ENCODE results near the gene SLC6A18.
"Not testable (repeated sequence)": the region's sequence is repeated elsewhere in the genome, so short reads cannot be mapped to it uniquely, and the experiment has no call there.

The SLC6A18 gene

DNA sequence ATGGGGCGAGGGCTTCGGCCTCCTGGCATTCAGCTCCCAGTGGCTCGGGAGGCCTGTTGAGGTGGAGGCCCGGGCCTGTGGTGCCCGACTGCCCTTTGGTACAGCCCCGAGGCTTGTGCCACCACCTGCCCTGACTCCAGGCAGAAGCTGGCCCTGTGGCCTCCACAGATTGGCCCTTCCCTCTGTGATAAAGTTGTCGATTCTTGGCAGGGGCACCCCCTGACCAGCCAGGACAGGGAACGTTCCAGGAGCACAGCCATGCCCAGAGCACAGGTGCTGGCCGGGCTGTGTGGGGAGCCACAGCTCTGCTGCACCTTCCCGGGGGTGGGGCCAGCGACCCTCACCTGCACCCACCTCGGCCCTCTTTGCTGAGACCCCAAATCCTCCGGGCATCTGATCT lies 32.7 kb downstream of the SLC6A18 start:
- no peak for DNase-seq

DNA sequence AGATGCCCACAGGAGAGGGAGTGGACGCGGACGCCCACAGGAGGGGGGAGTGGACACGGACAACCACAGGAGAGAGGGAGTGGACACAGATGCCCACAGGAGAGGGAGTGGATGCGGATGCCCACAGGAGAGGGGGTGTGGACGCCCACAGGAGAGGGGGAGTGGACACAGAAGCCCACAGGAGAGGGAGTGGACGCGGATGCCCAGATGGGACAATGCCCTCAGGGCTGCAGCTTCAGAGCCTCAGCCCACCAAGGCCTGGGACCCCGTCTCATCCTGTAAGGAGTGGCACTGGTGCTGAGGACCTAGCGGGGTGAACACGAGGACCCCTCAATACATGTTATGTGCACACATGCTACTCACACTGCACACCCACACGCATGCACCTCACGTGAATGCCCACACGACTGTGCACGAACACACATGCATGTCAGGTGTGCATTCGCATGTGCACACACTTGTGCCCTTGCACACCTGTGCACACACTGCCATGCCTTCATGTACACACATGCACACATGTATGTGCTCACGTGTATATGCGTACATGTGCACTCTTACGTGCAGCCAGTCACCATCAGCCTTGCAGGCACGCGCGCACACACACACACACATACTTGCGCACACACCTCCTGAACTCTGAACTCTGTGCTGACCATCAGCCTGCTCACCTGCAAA lies 34.8 kb downstream of the SLC6A18 start:
- DNase-seq = no peak

DNA sequence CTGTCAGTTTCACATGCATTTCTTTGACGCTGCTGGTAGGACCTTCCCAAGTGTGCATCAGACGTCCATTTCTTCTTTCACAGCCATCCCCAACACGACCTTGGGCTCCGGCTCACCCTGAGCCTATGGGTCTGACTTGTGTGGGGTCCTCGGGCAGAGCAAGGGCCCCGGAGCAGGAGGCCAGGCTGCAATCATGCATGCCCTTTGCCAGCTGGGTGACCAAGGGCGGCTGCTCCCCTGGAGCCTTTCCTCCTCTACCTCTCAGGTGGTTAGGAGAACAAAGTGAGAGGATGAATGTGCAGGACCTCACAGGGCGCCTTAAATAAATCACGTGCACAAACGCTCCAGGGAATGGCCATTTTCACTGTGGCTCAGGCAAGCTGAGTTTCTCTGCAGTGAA lies 36.5 kb downstream of the SLC6A18 start:
- DNase-seq = no peak

DNA sequence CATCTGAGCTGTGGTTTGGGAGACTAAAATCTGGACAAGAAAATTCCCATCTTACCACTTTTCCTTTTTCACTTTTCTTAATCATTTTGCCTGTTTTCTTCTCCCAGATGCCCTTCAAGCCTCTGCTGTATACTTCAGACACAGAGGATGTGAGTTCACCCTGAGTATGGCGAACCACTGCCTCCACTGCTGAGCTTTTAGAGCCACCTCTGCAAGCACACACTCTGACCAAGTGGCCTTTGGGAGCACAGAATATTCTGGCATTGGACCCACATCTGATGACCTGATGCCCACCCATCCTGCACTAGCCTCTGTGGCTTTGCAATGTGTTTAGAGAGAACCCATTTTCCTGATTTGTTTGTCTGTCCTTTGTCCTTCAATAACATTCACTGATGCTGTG lies 37.2 kb downstream of the SLC6A18 start:
- DNase-seq = no peak

DNA sequence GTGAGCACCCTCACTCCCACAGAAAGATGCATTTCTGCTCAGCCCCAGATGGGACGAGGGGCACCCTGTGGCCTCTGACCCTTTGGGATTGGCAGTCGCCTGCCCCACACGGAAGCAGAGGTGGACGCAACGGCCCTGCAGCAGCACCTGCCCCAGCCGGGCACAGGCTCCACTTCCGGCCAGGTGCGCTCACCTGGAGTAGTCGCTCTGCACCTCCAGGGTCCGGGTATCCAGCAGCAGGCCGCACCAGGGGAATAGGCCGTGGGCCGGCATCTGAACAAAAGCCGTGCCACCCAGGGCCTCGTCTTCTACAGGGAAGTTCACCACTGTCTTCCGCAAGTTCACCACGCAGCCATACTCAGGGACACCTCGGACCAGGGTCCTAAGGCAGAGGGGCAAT lies 39.0 kb downstream of the SLC6A18 start:
- DNase-seq = no peak

DNA sequence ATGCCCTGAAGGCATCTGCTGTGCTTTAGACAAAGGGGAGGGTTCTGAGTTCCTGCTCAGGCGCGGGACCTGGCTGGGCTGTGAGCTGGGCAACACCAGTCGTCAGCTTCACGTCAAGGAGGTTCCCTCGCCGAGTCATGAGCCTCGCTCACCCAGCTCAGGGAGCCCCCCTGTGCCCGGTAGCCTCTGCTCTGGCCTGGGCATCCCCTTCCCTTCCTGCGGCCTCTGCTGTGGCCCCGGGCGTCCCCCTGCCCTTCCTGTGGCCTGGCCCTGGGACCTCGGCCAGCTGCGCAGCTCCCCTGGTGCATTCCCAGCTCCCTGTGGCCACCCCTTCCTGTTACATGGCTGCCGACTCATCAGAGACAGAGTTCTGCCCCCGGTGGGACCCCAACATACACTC lies 39.8 kb downstream of the SLC6A18 start:
- no peak for DNase-seq

DNA sequence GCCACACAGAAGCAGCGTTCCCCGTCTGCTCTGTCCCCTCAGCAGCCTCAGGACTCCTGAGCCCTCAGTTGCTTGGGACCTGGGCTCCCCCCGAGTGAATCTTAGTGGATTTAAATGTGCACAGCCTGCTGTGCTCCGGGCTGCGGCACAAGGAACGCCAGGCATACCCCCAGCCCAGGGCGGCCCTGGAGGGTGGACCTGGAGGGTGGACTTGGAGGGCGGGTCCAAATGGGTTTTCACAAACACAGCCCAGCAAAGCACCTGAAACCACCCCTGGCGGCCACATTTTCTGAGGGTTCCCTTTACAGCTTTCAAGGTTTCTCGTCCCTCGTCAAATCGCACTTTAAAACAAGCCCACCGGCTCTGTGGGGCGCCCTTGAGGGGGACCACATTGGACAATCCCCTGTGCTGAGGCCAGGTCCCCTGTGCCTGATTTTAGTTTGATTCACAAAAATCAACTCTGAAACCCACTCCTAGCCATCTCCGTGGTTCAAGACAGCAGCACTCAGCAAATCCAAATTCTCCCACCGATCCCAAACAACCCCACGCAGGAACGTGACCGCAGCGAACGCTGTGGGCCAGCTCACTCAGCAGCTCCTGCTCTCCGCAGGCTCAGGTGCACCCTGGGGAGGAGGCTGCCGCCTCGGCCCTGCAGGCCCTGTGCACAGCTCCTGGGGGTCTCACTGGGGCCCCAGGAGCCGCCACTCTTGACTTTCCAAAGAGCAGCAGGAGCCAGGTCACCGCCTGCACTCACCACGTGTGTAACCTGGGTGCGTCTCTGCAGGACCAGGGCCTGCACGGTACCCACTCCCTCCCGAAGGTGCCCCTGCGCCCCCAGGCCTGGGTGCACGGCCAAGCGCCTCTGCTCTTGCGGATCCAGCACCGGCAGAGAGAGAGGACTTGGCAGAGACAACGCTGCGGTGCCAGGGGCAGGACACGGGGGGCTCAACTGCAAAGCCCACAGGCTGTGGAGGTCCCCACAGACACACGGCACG lies 40.6 kb downstream of the SLC6A18 start:
- no peak for DNase-seq

DNA sequence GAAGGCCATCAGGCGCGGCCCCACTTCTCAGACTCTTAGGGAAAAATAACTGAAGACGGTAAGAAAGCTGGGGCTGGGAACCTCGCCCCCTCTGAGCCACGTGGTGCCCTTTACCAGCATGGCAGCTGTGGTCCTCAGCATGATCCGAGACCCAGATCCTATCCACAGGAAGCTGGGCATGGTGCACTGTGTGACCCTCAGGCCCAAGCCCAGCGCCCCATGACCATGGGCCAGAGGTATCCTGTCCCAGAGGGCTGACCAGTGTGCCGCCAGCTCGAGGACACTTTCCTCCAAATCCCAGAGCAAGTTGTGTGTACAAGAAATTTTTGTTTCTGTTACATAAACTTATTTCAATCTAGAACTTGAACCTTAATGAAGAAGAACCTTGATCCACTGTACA lies 41.6 kb downstream of the SLC6A18 start:
- no peak for DNase-seq

DNA sequence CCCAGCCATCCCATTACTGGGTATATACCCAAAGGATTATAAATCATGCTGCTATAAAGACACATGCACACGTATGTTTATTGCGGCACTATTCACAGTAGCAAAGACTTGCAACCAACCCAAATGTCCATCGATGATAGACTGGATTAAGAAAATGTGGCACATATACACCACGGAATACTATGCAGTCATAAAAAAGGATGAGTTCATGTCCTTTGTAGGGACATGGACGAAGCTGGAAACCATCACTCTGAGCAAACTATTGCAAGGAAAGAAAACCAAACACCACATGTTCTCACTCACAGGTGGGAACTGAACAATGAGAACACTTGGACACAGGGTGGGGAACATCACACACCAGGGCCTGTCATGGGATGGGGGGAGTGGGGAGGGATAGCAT lies 42.3 kb downstream of the SLC6A18 start:
- DNase-seq = not testable (repeated sequence)

DNA sequence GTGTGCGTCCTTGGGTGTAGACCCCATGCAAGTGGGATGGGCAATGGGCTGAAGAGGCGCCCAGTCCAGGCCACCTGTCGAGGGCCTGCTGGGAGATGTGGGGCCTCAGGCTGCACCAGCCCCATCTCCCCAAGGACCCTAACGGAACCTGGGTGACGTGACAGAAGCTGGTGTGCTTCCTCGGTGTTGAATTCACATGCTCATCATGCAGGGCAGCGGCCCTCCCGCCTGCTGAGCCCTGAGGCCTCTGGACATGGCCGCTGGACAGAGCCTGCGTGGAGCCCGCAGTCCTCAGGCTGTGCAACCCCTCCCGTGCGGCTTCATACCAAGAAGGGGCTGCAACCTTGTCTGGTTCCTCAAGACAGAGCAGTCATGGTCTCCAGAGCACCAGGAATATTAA lies 42.9 kb downstream of the SLC6A18 start:
- no peak for DNase-seq

DNA sequence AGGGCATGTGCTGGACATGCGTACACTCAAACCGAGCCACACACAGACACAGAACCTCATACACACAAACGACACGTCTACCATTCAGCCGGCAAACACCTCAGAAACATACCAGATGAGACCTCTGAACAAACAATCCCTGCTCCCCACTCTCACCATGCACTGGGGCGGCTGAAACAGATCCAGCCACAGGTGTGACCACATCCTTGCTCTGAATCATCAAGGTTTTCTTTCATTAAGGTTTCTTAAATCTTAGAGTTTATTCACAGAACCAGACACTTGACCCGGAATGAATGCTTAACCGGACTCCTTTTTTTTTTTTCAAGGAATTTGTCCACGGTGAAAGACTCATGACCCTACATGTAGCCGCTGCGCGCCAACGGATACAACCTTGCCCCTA lies 43.5 kb downstream of the SLC6A18 start:
- no peak for DNase-seq

DNA sequence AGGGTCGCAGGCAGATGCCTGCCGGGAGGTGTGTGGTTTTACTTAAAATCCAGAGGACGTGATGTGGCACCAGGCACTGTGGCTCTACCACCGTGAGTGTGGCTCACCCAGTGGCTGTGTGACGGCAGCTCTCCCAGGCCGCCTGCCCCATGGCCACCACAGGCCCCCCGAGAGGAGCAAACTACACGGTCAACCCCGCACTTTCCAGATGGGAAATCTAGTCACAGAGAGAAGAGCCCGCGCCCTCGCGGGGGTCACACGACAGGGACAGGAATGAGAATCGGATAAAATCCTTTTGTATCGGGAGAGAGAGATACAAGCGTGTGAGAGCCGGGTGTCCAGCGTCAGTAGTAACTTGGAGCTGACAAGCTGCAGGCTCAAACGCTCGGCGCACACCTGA lies 45.2 kb downstream of the SLC6A18 start:
- DNase-seq = no peak

DNA sequence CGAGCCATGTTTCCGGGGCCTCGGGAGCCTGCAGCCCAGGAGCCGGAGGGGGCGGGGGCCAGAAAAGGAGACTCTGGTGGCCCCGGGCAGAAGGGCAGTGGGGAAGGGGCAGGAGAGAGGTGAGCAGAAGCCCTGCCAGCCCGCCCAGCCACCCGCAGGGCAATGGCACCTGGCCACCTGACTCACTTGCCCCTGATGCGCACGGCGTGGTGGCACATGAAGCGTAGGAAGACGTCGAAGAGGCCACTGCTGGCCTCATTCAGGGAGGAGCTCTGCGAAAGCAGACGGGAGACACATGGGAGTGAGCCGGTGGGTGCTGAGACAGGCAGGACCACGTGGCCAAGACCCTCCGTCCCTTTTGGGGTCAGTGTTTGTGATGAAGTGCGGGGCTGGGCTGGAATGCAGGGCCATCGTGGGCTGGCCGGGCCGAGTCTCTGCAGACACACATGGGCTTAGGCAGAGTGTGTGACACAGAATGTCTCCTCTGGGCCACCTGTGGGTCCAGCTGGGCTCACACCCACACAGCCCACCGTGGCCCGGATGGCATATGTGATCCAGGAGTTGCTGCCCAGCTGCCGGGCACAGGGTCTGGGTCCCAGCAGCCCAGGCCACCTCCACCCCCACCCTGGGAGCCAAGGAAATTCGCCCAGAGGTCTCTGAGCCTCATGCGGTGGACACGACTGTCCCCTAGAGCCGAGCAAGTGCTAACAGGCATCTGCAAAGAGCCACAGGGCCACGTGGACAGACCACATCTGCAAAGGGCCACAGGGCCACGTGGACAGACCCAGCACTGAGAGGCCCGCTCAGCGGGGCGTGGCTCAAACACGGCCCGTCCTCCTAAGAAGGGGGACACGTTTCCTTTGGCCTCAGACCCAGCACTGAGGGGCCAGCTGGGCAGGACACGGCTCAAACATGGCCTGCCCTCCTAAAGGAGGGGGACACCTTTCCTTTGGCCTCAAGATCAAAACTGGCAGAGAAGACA lies 46.0 kb downstream of the SLC6A18 start:
- no peak for DNase-seq

DNA sequence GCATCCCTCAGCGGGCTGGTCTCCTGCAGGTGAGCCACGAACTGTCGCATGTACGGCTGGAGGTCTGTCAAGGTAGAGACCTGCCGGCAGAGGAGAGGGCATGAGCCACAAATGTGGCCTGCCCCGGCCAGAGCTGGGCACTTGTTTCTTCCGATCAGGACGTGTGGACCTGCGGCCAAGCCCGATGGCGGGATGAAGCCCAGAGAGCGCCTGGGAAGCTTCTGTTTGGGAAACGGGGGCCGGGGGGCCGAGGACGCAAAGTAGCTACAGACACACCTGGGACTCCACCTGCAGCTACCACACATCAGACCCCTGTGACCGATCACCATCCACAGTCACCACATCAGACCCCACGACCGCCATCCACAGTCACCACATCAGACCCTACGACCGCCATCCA lies 47.0 kb downstream of the SLC6A18 start:
- no peak for DNase-seq

DNA sequence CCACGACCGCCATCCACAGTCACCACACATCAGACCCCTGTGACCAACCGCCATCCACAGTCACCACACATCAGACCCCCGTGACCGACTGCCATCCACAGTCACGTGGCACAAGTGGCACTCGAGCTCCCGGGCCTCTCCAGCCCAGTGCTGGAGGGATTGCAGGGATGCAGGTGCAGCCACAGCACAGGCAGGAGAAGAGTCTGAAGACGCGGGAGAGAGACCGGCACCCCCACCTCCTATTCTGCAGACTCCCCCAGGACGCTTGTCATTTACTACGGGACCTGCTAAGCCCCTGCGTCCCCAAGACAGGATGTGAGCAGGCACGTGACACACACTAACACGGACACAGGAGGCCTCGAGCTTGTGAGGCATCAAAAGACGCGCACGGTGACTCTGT lies 48.6 kb downstream of the SLC6A18 start:
- no peak for DNase-seq

DNA sequence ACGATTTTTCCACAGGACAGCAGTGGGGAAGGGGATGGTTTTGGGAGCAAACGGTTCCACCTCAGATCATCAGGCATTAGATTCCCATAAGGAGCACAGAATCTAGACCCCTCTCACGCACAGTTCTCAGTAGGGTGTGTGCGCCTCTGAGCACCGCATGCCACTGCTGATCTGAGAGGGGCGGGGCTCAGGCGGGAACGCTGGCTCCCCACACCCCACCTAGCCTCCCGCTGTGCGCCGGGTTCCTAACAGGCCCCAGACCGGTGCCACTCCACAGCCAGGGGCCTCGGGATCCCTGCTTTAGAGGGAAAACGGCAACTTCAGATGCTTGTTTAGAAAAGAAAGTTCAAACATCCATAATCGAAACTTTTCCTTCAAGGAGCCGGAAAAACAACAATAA lies 49.3 kb downstream of the SLC6A18 start:
- DNase-seq = no peak

DNA sequence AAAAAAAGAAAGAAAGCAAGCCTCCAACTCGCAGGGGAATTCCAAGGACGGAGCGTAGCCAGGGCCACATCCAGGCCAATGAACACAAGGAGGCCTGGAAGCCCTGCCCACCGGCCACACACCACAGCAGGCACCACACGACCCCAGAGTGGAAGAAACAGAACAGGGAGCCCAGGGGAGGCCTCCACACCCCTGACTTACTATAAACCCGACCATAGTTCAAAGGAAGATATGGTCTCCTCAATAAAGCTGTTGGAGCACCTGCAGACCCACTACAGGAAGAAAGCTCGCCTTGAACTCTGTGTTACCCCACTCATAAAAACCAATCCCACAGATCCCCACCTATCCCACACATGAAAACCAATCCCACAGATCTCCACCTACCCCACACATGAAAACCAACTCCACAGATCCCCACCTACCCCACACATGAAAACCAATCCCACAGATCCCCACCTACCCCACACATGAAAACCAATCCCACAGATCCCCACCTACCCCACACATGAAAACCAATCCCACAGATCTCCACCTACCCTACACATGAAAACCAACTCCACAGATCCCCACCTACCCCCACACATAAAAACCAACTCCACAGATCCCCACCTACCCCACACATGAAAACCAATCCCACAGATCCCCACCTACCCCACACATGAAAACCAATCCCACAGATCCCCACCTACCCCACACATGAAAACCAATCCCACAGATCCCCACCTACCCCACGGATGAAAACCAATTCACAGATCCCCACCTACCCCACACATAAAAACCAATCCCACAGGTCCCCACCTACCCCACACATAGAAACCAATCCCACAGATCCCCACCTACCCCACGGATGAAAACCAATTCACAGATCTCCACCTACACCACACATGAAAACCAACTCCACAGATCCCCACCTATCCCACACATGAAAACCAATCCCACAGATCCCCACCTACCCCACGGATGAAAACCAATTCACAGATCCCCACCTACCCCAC lies 50.5 kb downstream of the SLC6A18 start:
- not testable (repeated sequence) for DNase-seq

DNA sequence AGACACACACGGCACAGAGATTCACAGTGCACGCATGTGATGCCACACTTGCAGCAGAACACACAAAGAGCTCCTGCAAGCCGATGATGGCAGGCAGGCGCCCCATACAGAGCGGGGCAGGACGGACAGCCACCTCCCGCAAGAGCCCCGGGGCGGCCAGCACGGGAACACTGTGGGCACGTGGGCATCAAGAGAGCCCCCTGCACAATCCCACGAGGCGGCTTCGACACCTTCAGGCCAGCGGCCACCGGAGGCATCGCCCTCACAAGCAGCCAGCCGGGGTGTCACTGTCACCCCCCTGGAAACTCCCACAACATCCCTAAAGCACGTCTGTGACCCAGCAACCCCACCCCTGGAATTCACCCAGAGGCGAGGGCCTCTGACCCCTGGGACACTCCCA lies 51.7 kb downstream of the SLC6A18 start:
- DNase-seq = no peak

DNA sequence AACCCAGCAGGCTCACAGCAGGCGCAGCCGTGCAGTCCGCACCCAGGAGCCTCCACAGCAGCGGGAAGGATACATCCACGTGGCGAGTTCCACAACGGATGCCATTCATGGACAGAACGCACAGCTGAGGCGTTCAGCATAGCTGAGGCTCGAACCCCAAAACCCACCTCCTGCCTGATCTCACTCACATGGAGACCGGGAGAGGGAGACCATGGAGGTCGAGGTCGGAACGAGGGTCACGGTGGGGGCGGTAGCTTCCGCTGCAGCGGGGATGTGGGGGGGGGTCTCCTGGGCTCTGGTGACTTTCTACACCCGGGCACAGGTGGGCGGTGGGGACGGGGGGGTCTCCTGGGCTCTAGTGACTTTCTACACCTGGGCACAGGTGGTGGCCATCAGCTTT lies 52.1 kb downstream of the SLC6A18 start:
- DNase-seq = no peak

DNA sequence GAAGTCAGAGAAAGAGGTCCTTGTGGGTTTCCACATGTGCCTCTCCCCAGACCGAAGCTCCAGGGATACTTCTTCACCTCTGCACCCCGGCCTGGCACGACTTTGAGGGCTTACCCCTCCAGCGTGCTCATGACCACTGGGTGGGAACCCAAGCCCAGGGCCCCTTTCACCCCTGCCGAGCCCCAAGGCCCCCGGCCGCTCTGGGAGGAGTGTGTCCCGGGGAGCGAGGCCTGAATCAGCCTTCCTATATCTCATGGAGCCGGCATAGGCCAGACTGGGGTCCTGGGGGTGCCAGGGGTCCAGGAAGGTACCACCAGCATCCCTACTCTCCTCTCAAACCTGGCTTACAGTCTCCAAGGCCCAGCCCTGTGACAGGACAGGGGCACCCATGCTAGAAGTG lies 52.6 kb downstream of the SLC6A18 start:
- no peak for DNase-seq

DNA sequence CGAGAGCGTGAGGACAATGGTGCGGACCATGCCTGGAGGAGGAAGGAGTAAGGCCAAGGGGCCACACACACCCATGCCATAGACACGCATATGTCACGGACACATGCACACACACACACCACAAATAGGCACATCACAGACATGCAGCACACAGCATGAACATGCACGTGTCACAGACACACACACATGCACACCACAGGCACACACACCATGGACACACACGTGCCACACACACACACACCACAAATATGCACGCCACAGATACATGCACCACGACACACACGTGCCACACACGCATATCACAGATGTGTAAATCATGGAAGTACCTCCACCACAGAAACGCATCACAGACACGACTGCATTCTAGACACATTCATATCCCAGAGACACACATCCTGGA lies 53.0 kb downstream of the SLC6A18 start:
- DNase-seq = no peak
